Psoas muscle (tissue), 8 donors: ENCODE results near the gene TMEM132C. TPM values are rescaled to one million over a fixed set of nuclear protein-coding genes. Genes with fewer than 3 reads are reported as not detected.

Source experiments
- ATAC-seq, 4 donors: fragments of 200-7000 bp; cut with Tn5 transposase; one replicate each; pipeline ENCODE4 v1.9.1; 2020; ENCODE audit warnings: moderate library complexity in 3 of 4, mild to moderate bottlenecking in 2 of 4
- DNase-seq, 2 donors: peaks; one replicate each; pipeline ENCODE4 v3.0.0-alpha.2; 2020
- H3K27ac ChIP-seq: fragments of 200-600 bp; one replicate; pipeline ENCODE4 v1.8.0; 2022
- H3K27me3 ChIP-seq, 3 donors: fragments of 200-600 bp in 1 of 3; one replicate each; pipeline versions ENCODE4 v1.6.1 to v1.8.0; 2013 to 2022; ENCODE audit warnings: low read length in 2 of 3, mild to moderate bottlenecking in 2 of 3, moderate library complexity in 1 of 3; ENCODE audit not compliant: insufficient read depth in 3 of 3
- H3K36me3 ChIP-seq, 2 donors: fragments of 200-600 bp in 1 of 2; one replicate each; pipeline versions ENCODE4 v1.6.1 to v1.8.0; 2013 to 2022; ENCODE audit warnings: low read depth in 1 of 2, mild to moderate bottlenecking in 1 of 2, moderate library complexity in 1 of 2; ENCODE audit not compliant: insufficient read depth in 1 of 2
- H3K4me1 ChIP-seq: fragments of 200-600 bp; one replicate; pipeline ENCODE4 v1.8.0; 2022
- H3K4me3 ChIP-seq: fragments of 200-600 bp; one replicate; pipeline ENCODE4 v1.8.0; 2022; ENCODE audit warnings: mild to moderate bottlenecking
- H3K9me3 ChIP-seq: fragments of 200-600 bp; one replicate; pipeline ENCODE4 v1.8.0; 2022
- CTCF ChIP-seq: fragments of 200-600 bp; IDR thresholded peaks from one replicate; pipeline ENCODE4 v1.8.0; 2022; ENCODE audit warnings: antibody characterized with exemption
- WGBS, 3 donors: extraction: QIAGEN DNeasy Blood & Tissue Kit; methylation state at CpG; one replicate each; pipeline versions ENCODE4 v1.1.6 to v1.1.7; 2013; 5-methylcytosine and 5-hydroxymethylcytosine counted together
- intact Hi-C, 2 donors: fragments of 100-400 bp; cut with DNase I; formaldehyde crosslinking; loops; one replicate each; pipeline versions ENCODE4 v1.11.0 to v1.14.2; 2022
- polyA plus RNA-seq, 3 donors: library from polyadenylated mRNA; stranded (reverse); fragments of 200-250 nt; gene quantifications; one replicate each; pipeline ENCODE4 v1.2.3, GENCODE V29; 2013
- total RNA-seq, 4 donors: library from RNA; stranded (reverse); fragmentation: NEBNext Ultra II Directional in 2 of 4; extraction: Animal tissue kit (Norgen Biotek cat#: 25700) in 2 of 4; gene quantifications; one replicate each; pipeline versions ENCODE4 v1.2.1 to v1.2.4, GENCODE V29; 2021 to 2023
- donor health status: healthy with polysubstance abuse.
- donor health status: DM: no; HTN: no; CAD: no; lungs with moderate emphysema.
- donor health status: Bipolar disorder and iron deficiency.
- donor health status: healthy.
- donor health status: DM: yes; HTN: yes; CAD: no.
- donor health status: DM: no; HTN: no; CAD: no.
- donor health status: DM: no; HTN: no; CAD: no.
- donor health status: DM: yes; HTN: yes; CAD: no.

Gene TMEM132C
- total and polyA plus RNA-seq, 7 donors: 0.16 to 0.77 (median 0.47) TPM

- 9 to 17% (median 14%) methylated on average over 4 of the region's 4 CpGs for WGBS, 3 donors
- TF ChIP-seq CTCF: no peak
- no peak for ATAC-seq
- Histone ChIP-seq H3K27me3 (no peaks in the 10 kb centered on the region), H3K4me1 (no peaks in the 10 kb centered on the region), H3K36me3 (no peaks in the 10 kb centered on the region), H3K9me3 (no peaks in the 10 kb centered on the region), H3K27ac (no peak overlapping the region), H3K4me3 (no peak overlapping the region)
- intact Hi-C loops: no loop called here
- DNase-seq: no peak
Observed at GRCh38 chr12:128606051-128606450, 339.1 kb downstream of the TMEM132C start.

GRCh38 chr12:128606538-128606937 is 339.6 kb downstream of the TMEM132C start:
- TF ChIP-seq CTCF: no peak
- WGBS, 3 donors: 60 to 91% (median 90%) methylated on average over 3 of the region's 3 CpGs
- ATAC-seq (no peak), DNase-seq (no peak)
- Histone ChIP-seq H3K4me3 (no peak overlapping the region), H3K36me3 (no peaks in the 10 kb centered on the region), H3K4me1 (no peaks in the 10 kb centered on the region), H3K27me3 (no peaks in the 10 kb centered on the region), H3K27ac (no peak overlapping the region), H3K9me3 (no peaks in the 10 kb centered on the region)
- intact Hi-C loops: no loop called here

GRCh38 chr12:128606970-128607369 is 340.0 kb downstream of the TMEM132C start:
- TF ChIP-seq CTCF: no peak
- Histone ChIP-seq H3K4me3 (no peak overlapping the region), H3K27me3 (no peaks in the 10 kb centered on the region), H3K4me1 (no peaks in the 10 kb centered on the region), H3K36me3 (no peaks in the 10 kb centered on the region), H3K27ac (no peak overlapping the region), H3K9me3 (no peaks in the 10 kb centered on the region)
- 82 to 89% (median 86%) methylated on average over 4 of the region's 4 CpGs for WGBS, 3 donors
- ATAC-seq: no peak
- intact Hi-C loops: no loop called here
- no peak for DNase-seq

- intact Hi-C loops: no loop called here
- Histone ChIP-seq H3K4me3 (no peak overlapping the region), H3K9me3 (no peaks in the 10 kb centered on the region), H3K36me3 (no peaks in the 10 kb centered on the region), H3K27ac (no peak overlapping the region), H3K4me1 (no peaks in the 10 kb centered on the region), H3K27me3 (no peaks in the 10 kb centered on the region)
- DNase-seq: no peak
- TF ChIP-seq CTCF: no peak
- 82 to 90% (median 84%) methylated on average over 4 of the region's 4 CpGs for WGBS, 3 donors
- no peak for ATAC-seq
Observed at GRCh38 chr12:128607641-128608040, 340.7 kb downstream of the TMEM132C start.

- intact Hi-C loops: no loop called here
- H3K27me3 ChIP-seq: no peaks in the 10 kb centered on the region
- WGBS, 3 donors: 89 to 95% (median 91%) methylated on average over 2 of the region's 2 CpGs
Observed at GRCh38 chr12:128609861-128610260, 342.9 kb downstream of the TMEM132C start.

More at GRCh38 chr12:128609861-128610260, 342.9 kb downstream of the TMEM132C start:
- Histone ChIP-seq H3K36me3 (no peaks in the 10 kb centered on the region), H3K4me3 (no peak overlapping the region), H3K27ac (no peak overlapping the region), H3K4me1 (no peaks in the 10 kb centered on the region), H3K9me3 (no peaks in the 10 kb centered on the region)
- no peak for TF ChIP-seq CTCF
- ATAC-seq: no peak
- DNase-seq: no peak
